Smooth muscle cell (in vitro differentiated cells): ENCODE measurements around the gene MYL11. TPM values are rescaled to one million over a fixed set of nuclear protein-coding genes. Genes with fewer than 3 reads are reported as not detected.
A peak's percentile ranks its signal among the peaks of the same experiment; 100 is the strongest.

ENCODE experiments used
- DNase-seq: peaks from one replicate; lab custom pipeline; 2025; ENCODE audit not compliant: unreplicated experiment; lab: John Stamatoyannopoulos, UW
- H2AFZ ChIP-seq: fragments of 200-600 bp; sonication (generic); 2 replicates; pipeline ENCODE4 v1.6.0; 2016; ENCODE audit warnings: antibody characterized with exemption, low read depth, mild to moderate bottlenecking
- H3F3A ChIP-seq: fragments of 200-600 bp; sonication (generic); 2 replicates; pipeline ENCODE4 v1.6.0; 2017; ENCODE audit warnings: antibody characterized with exemption, low read depth
- H3K27ac ChIP-seq: fragments of 200-600 bp; sonication (generic); 2 replicates; pipeline ENCODE4 v1.5.1; 2016; ENCODE audit warnings: low read depth, mild to moderate bottlenecking
- H3K27me3 ChIP-seq: fragments of 200-600 bp; sonication (generic); 2 replicates; pipeline ENCODE4 v1.6.1; 2016; ENCODE audit warnings: low read depth, mild to moderate bottlenecking
- H3K36me3 ChIP-seq: fragments of 200-600 bp; sonication (generic); 2 replicates; pipeline ENCODE4 v1.5.1; 2016; ENCODE audit warnings: low read depth
- H3K4me1 ChIP-seq: fragments of 200-600 bp; sonication (generic); 2 replicates; pipeline ENCODE4 v1.5.1; 2016; ENCODE audit warnings: low read depth
- H3K4me2 ChIP-seq: fragments of 200-600 bp; sonication (generic); 2 replicates; pipeline ENCODE4 v1.6.0; 2016; ENCODE audit warnings: mild to moderate bottlenecking
- H3K4me3 ChIP-seq: fragments of 200-600 bp; sonication (generic); 2 replicates; pipeline ENCODE4 v1.5.1; 2016; ENCODE audit warnings: mild to moderate bottlenecking
- H3K79me2 ChIP-seq: fragments of 200-600 bp; sonication (generic); 2 replicates; pipeline ENCODE4 v1.6.0; 2016; ENCODE audit warnings: low read depth, mild to moderate bottlenecking
- H3K9ac ChIP-seq: fragments of 200-600 bp; sonication (generic); 2 replicates; pipeline ENCODE4 v1.6.0; 2016; ENCODE audit warnings: low read depth
- H3K9me3 ChIP-seq: fragments of 200-600 bp; sonication (generic); replicated peaks from 2 replicates; pipeline ENCODE4 v1.5.1; 2016; ENCODE audit warnings: low read depth
- H4K20me1 ChIP-seq: fragments of 200-600 bp; sonication (generic); 2 replicates; pipeline ENCODE4 v1.6.0; 2016; ENCODE audit warnings: low read depth
- WGBS: methylation state at CpG from one replicate; pipeline ENCODE4 v1.1.7; 2016; ENCODE audit warnings: low lambda C conversion rate; 5-methylcytosine and 5-hydroxymethylcytosine counted together
- polyA plus RNA-seq: library from polyadenylated mRNA; unstranded; fragments of >200 nt; fragmentation: Nextera tagmentation; extraction: Ambion mirVana; gene quantifications from 2 replicates; pipeline ENCODE4 v1.2.1, GENCODE V29; 2016
- total RNA-seq: library from RNA; depleted of rRNA; stranded (reverse); fragments of >200 nt; gene quantifications from 2 replicates; pipeline ENCODE4 v1.2.3, GENCODE V29; 2014
- TF ChIP-seq, protein P1 (sequence below): fragments of 200-600 bp; sonication (generic); IDR thresholded peaks from 2 replicates; pipeline ENCODE4 v1.5.1; 2017; ENCODE audit warnings: borderline replicate concordance, mild to moderate bottlenecking, antibody characterized with exemption; ENCODE audit not compliant: insufficient read depth, poor library complexity, severe bottlenecking

Gene MYL11
- total and polyA plus RNA-seq, 2 experiments from 2014 or later: 3.6 TPM; not detected in 1

DNA sequence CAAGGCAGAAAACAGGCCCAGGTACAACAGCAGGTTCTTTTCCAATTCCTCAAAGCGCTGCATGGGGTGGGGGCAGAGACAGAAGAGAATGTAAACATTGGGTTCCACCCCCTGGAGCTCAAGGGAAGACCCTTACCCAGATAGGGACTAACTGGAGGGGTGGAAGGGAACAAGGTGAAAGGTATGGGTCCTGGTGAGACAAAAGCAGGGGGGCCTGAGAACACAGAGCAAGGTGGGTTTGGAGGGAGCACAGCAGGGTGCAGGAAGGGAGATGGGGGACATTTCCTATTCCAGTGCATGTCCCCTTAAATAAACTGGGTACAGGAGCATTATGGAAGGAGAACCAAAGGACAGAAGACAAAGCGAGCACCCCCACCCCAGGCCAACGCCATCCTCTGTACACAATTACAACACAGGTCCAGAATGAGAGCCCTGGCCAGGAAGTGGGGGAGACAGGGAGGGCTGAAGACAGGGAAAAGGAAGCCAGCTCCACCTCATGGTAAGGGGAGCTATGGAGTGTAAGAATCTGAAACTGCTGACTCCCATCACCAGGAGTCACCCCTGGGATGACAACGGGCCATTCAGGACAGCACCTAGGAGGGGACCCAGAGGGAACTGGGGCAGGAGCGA is 17.4 kb upstream of the MYL11 start:
- peaks cover 16% of the 10 kb centered on the region for H3K4me1 ChIP-seq
- no peaks in the 10 kb centered on the region for H3K9me3 ChIP-seq
- no peaks in the 10 kb centered on the region for H3F3A ChIP-seq
- H3K79me2 ChIP-seq: peaks cover 37% of the 10 kb centered on the region
- H3K27ac ChIP-seq: peak overlapping the region; percentile 98
- WGBS: 94% methylated on average over 5 of the region's 5 CpGs
- no peaks in the 10 kb centered on the region for H3K36me3 ChIP-seq
- DNase-seq: no peak
- no peak overlapping the region for H2AFZ ChIP-seq
- no peak overlapping the region for H3K4me2 ChIP-seq
- H3K27me3 ChIP-seq: no peaks in the 10 kb centered on the region
- no peaks in the 10 kb centered on the region for H4K20me1 ChIP-seq
- H3K4me3 ChIP-seq: no peak overlapping the region
- TF ChIP-seq, protein P1, sequence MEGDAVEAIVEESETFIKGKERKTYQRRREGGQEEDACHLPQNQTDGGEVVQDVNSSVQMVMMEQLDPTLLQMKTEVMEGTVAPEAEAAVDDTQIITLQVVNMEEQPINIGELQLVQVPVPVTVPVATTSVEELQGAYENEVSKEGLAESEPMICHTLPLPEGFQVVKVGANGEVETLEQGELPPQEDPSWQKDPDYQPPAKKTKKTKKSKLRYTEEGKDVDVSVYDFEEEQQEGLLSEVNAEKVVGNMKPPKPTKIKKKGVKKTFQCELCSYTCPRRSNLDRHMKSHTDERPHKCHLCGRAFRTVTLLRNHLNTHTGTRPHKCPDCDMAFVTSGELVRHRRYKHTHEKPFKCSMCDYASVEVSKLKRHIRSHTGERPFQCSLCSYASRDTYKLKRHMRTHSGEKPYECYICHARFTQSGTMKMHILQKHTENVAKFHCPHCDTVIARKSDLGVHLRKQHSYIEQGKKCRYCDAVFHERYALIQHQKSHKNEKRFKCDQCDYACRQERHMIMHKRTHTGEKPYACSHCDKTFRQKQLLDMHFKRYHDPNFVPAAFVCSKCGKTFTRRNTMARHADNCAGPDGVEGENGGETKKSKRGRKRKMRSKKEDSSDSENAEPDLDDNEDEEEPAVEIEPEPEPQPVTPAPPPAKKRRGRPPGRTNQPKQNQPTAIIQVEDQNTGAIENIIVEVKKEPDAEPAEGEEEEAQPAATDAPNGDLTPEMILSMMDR: no peak
- no peak overlapping the region for H3K9ac ChIP-seq

DNA sequence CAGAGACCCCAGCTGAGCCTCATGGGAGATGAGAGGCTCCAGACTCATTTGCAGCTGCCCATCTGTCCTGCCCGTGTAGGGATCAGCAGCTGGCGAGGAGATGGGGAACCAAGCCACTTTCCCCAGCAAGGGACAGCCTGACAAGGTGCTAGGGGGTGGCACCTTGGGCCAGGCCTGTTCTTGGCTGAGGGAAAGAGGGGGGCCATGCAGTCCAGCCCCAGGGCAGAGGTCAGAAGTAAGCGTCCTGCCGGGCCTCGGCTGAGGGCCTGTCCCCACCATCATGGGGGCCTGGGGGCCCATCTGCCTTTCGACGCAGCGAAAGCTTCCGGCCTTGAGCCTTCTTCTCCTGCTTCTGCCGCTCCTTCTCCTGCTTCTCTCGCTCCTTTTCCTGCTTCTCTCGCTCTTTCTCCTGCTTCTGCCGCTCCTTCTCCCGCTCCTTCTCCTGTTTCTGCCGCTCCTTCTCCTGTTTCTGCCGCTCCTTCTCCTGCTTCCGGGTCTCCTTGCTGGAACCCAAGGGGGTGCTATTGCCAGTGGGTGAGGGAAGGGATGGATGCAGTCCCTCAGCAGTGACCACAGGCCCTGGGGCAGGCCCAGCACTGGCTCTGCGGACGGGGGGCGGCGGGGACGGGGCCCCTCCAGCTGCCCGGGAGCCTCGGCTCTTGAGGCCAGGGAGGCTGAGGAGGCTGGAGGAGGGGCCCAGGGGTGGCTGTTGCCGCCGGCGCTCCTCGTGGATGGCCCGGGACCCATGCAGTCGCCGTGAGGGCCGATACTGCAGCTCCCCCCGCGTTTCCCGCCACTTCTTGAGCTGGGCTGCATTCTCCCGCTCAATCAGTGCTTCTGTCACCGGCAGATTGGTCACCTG is 16.7 kb upstream of the MYL11 start:
- Histone ChIP-seq H2AFZ (no peak overlapping the region), H3F3A (no peaks in the 10 kb centered on the region), H3K79me2 (peaks cover 44% of the 10 kb centered on the region), H3K9me3 (no peaks in the 10 kb centered on the region), H3K27me3 (no peaks in the 10 kb centered on the region), H3K27ac (no peak overlapping the region), H3K4me1 (peaks cover 16% of the 10 kb centered on the region), H3K4me3 (no peak overlapping the region), H3K36me3 (no peaks in the 10 kb centered on the region), H3K4me2 (no peak overlapping the region), H4K20me1 (no peaks in the 10 kb centered on the region), H3K9ac (no peak overlapping the region)
- TF ChIP-seq, protein P1: no peak
- DNase-seq: no peak
- WGBS: 96% methylated on average over 36 of the region's 37 CpGs

DNA sequence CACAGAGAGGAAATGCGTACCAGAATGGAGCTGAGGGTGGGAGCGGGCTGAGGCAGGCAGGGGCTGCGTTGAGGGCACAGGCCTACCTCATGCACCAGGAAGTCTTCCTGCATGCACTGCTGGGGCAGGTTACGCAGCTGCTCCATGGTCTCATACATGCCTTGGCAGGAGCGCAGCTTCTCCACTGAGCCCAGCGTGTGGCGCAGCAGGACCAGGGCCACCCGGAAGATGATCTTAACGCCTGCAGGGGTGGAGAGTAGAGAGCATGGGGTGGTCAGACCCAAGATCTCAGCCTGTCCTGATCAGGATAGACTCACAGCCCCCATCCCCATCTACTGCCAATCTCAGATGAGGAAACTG is 16.0 kb upstream of the MYL11 start:
- 93% methylated on average over 9 of the region's 9 CpGs for WGBS
- Histone ChIP-seq H3K79me2 (peaks cover 49% of the 10 kb centered on the region), H3K27me3 (no peaks in the 10 kb centered on the region), H3K36me3 (no peaks in the 10 kb centered on the region), H3K4me2 (no peak overlapping the region), H3K4me3 (no peak overlapping the region), H3K9ac (no peak overlapping the region), H4K20me1 (no peaks in the 10 kb centered on the region), H3F3A (no peaks in the 10 kb centered on the region), H2AFZ (no peak overlapping the region), H3K27ac (no peak overlapping the region), H3K4me1 (peaks cover 16% of the 10 kb centered on the region), H3K9me3 (no peaks in the 10 kb centered on the region)
- no peak for DNase-seq
- TF ChIP-seq, protein P1: no peak
